SK-N-MC (cell line): ENCODE data around the gene PDCD1.

Experiments used
- EZH2 ChIP-seq: fragments of 200-600 bp; sonication (generic); IDR thresholded peaks from one replicate; pipeline ENCODE4 v1.6.1; 2017; ENCODE audit warnings: antibody characterized with exemption
- POLR2AphosphoS5 ChIP-seq: IDR thresholded peaks from 2 replicates; pipeline ENCODE4 v1.6.1; 2012; ENCODE audit warnings: mild to moderate bottlenecking, low read depth, low read length, borderline replicate concordance

GRCh38 chr2:241904791-241905710 is 46.4 kb upstream of the PDCD1 start:
- TF ChIP-seq POLR2AphosphoS5 (no peak), EZH2 (no peak)
